ENCODE measurements around the gene SPACA6. TPM values are rescaled to one million over a fixed set of nuclear protein-coding genes. Genes with fewer than 3 reads are reported as not detected.

Gene SPACA6
- total and polyA plus RNA-seq, 2 of the 8 experiments (the other 6 are each of a cell fraction or from before 2014, with no cell fraction given) = 7.1 to 7.5 TPM

DNA sequence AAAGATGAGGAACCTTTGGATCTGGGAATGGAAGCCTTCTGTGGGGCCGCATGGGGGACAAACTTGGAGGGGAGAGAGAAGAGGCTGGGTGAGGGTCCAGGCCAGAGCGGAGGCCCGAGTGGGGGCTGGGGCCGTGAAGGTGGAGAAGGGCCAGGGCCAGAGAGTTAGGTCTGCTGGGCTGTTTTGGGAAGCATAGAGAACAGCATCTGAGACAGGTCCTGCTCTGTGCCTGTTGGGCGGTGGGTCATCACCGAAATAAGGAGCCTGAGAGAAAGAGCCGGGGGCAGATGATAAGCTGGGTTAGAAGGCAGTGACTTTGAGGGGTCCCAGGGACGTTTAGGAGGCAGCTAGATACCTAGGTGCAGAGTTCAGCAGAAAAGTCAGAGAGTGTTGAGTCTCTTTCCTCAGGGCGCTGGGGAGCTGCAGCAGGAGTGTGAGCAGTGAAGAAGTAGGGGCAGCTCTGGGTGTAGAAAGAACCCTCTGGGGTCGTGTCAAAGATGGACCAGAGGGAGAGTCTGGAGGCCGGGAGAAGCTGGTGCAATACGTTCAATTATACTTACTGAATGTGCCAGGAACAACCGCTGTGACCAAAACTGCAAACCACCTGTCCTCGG is 2.7 kb downstream of the SPACA6 start (continued):
- TF ChIP-seq, protein P1, sequence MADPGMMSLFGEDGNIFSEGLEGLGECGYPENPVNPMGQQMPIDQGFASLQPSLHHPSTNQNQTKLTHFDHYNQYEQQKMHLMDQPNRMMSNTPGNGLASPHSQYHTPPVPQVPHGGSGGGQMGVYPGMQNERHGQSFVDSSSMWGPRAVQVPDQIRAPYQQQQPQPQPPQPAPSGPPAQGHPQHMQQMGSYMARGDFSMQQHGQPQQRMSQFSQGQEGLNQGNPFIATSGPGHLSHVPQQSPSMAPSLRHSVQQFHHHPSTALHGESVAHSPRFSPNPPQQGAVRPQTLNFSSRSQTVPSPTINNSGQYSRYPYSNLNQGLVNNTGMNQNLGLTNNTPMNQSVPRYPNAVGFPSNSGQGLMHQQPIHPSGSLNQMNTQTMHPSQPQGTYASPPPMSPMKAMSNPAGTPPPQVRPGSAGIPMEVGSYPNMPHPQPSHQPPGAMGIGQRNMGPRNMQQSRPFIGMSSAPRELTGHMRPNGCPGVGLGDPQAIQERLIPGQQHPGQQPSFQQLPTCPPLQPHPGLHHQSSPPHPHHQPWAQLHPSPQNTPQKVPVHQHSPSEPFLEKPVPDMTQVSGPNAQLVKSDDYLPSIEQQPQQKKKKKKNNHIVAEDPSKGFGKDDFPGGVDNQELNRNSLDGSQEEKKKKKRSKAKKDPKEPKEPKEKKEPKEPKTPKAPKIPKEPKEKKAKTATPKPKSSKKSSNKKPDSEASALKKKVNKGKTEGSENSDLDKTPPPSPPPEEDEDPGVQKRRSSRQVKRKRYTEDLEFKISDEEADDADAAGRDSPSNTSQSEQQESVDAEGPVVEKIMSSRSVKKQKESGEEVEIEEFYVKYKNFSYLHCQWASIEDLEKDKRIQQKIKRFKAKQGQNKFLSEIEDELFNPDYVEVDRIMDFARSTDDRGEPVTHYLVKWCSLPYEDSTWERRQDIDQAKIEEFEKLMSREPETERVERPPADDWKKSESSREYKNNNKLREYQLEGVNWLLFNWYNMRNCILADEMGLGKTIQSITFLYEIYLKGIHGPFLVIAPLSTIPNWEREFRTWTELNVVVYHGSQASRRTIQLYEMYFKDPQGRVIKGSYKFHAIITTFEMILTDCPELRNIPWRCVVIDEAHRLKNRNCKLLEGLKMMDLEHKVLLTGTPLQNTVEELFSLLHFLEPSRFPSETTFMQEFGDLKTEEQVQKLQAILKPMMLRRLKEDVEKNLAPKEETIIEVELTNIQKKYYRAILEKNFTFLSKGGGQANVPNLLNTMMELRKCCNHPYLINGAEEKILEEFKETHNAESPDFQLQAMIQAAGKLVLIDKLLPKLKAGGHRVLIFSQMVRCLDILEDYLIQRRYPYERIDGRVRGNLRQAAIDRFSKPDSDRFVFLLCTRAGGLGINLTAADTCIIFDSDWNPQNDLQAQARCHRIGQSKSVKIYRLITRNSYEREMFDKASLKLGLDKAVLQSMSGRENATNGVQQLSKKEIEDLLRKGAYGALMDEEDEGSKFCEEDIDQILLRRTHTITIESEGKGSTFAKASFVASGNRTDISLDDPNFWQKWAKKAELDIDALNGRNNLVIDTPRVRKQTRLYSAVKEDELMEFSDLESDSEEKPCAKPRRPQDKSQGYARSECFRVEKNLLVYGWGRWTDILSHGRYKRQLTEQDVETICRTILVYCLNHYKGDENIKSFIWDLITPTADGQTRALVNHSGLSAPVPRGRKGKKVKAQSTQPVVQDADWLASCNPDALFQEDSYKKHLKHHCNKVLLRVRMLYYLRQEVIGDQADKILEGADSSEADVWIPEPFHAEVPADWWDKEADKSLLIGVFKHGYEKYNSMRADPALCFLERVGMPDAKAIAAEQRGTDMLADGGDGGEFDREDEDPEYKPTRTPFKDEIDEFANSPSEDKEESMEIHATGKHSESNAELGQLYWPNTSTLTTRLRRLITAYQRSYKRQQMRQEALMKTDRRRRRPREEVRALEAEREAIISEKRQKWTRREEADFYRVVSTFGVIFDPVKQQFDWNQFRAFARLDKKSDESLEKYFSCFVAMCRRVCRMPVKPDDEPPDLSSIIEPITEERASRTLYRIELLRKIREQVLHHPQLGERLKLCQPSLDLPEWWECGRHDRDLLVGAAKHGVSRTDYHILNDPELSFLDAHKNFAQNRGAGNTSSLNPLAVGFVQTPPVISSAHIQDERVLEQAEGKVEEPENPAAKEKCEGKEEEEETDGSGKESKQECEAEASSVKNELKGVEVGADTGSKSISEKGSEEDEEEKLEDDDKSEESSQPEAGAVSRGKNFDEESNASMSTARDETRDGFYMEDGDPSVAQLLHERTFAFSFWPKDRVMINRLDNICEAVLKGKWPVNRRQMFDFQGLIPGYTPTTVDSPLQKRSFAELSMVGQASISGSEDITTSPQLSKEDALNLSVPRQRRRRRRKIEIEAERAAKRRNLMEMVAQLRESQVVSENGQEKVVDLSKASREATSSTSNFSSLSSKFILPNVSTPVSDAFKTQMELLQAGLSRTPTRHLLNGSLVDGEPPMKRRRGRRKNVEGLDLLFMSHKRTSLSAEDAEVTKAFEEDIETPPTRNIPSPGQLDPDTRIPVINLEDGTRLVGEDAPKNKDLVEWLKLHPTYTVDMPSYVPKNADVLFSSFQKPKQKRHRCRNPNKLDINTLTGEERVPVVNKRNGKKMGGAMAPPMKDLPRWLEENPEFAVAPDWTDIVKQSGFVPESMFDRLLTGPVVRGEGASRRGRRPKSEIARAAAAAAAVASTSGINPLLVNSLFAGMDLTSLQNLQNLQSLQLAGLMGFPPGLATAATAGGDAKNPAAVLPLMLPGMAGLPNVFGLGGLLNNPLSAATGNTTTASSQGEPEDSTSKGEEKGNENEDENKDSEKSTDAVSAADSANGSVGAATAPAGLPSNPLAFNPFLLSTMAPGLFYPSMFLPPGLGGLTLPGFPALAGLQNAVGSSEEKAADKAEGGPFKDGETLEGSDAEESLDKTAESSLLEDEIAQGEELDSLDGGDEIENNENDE (IDR thresholded peaks at IDR 0.05; ENCODE audit: insufficient replicate concordance, low read length) = no peak
- no peak for TF ChIP-seq JUND (IDR thresholded peaks at IDR 0.05; ENCODE audit: low read length)
- no peak for TF ChIP-seq CEBPB (IDR thresholded peaks at IDR 0.05; ENCODE audit: low read depth, low read length)
- no peak for TF ChIP-seq TBP (IDR thresholded peaks at IDR 0.05; ENCODE audit: low read depth, low read length)
- no peak for TF ChIP-seq RXRA (IDR thresholded peaks at IDR 0.05; ENCODE audit: insufficient read depth, low read depth, low read length)
- TF ChIP-seq HDAC6 (IDR thresholded peaks at IDR 0.05; ENCODE audit: low read depth, low read length) = no peak
- no peak for TF ChIP-seq ASH2L (IDR thresholded peaks at IDR 0.05; ENCODE audit: low read length)
- TF ChIP-seq TEAD4 (IDR thresholded peaks at IDR 0.05; ENCODE audit: low read depth, low read length) = no peak
- no peak for TF ChIP-seq NANOG (IDR thresholded peaks at IDR 0.05; ENCODE audit: insufficient read depth, low read depth, low read length, poor library complexity, severe bottlenecking)
- TF ChIP-seq, protein P2, sequence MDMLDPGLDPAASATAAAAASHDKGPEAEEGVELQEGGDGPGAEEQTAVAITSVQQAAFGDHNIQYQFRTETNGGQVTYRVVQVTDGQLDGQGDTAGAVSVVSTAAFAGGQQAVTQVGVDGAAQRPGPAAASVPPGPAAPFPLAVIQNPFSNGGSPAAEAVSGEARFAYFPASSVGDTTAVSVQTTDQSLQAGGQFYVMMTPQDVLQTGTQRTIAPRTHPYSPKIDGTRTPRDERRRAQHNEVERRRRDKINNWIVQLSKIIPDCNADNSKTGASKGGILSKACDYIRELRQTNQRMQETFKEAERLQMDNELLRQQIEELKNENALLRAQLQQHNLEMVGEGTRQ (IDR thresholded peaks at IDR 0.05; ENCODE audit: low read length) = no peak
